Fibroblast of skin of abdomen (primary cell): ENCODE measurements around the gene ZNF585A. TPM values are rescaled to one million over a fixed set of nuclear protein-coding genes. Genes with fewer than 3 reads are reported as not detected.
"Not testable (repeated sequence)": the region's sequence is repeated elsewhere in the genome, so short reads cannot be mapped to it uniquely, and the experiment has no call there.

Experiments used
- DNase-seq: peaks from one replicate; pipeline ENCODE4 v3.0.0-alpha.2; 2013
- polyA plus RNA-seq, 2 experiments: library from polyadenylated mRNA; unstranded; fragments of 120-200 nt; gene quantifications; one replicate each; pipeline ENCODE4 v1.2.1, GENCODE V29; 2013; ENCODE audit not compliant: insufficient read length in 2 of 2

Gene ZNF585A
- polyA plus RNA-seq (2013, experiment 1 of 2; ENCODE audit: insufficient read length): 6.9 TPM
- 5.8 TPM for polyA plus RNA-seq (2013, experiment 2 of 2; ENCODE audit: insufficient read length)

DNA sequence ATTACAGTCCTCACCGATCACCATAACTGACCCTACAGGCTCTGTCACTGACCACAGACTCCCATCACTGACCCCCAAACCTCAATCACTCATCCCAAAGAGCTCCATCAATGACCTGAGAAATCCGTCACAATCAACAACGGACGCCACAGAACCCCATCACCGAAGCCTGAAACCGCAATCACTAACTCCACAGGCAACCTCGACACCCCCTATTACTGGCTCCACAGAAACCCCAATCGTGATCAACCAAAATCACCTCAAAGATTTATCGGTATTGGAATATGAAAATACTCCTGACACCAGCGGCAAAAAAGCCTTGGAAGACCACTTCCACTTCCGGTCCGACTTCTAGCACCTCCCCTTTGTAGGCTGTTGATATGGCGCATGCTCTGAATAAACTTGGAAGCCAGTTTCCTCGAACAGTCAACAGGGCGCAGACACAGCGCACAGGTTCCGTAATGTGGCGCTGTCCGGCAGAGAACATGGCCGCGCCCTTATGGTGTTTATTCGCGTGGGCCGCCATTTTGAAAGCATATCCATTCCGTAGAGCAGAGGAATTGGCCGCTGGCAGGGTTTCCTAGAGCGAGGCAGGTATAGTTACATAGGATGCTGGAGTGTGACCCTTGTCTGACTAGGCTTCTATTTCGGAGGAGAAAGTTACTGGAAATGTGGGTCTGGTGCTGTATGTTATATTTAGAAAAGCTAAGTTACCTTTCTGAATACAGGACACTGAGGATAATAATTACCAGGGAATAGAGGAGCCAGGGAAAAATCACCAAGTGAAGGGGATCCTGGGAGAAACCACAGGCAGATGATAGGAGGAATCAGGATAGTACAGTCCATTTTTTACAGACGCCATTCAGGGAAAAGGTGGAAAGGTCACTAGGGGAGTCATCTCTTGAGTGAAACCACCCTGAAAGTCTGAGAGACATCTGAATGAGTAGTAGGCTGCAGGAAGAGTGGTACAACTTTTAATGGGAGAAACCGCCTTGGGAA, at the start of gene ZNF585A:
Gene ZNF585A (minus strand): TSS at position 328 of the 999 bp plus-strand sequence. CDS start 2,785 bp downstream, outside the sequence.
- peak; percentile 97 for DNase-seq

DNA sequence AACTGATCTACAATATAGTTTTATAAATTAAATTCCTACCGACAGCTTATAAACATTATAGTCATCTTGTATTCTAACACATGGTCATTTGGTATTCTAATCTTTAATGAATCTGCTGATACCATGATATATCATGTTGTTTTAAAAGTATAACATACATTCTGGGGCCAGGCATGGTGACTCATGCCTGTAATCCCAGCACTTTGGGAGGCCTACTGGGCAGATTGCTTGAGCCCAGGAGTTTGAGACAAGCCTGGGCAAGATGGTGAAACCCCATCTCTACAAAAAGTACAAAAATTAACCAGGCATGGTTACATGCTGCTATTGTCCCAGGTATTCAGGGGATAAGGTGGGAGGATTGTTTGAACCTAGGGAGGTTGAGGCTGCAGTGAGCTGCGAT, 48.6 kb upstream of the ZNF585A start:
- DNase-seq: no peak

DNA sequence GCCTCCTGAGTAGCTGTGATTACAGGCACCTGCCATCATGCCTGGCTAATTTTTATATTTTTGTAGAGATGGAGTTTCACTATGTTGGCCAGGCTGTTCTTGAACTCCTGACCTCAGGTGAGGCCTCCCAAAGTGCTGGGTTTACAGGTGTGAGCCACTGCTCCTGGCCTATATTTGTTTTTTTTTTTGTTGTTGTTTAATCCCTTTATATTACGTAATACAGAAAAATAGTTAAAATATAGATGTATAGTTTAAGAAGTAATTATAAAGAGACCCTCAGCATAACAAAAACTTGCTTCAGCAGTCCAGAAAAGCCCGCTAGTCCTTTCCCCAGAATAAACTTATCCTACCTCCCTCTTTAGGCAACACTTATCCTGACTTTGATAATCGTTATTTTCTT, 47.9 kb upstream of the ZNF585A start:
- DNase-seq: no peak

DNA sequence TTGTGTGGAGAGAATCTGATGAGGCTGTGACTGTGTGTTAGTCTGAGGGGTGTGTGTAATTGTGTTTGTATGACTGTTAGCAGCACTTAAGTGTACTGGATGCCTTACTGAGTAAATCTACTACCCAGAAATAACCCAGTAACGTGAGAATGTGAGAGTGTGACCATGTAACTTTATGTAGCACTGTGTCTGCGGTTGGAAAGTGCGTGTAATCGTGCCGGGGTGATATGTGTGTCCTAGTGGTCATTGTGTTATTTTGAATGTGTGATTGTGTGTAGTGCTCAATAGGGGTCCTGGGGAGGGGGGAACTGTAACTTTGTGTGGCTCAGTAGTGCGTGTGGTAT, 46.1 kb upstream of the ZNF585A start:
- peak; percentile 2 for DNase-seq

DNA sequence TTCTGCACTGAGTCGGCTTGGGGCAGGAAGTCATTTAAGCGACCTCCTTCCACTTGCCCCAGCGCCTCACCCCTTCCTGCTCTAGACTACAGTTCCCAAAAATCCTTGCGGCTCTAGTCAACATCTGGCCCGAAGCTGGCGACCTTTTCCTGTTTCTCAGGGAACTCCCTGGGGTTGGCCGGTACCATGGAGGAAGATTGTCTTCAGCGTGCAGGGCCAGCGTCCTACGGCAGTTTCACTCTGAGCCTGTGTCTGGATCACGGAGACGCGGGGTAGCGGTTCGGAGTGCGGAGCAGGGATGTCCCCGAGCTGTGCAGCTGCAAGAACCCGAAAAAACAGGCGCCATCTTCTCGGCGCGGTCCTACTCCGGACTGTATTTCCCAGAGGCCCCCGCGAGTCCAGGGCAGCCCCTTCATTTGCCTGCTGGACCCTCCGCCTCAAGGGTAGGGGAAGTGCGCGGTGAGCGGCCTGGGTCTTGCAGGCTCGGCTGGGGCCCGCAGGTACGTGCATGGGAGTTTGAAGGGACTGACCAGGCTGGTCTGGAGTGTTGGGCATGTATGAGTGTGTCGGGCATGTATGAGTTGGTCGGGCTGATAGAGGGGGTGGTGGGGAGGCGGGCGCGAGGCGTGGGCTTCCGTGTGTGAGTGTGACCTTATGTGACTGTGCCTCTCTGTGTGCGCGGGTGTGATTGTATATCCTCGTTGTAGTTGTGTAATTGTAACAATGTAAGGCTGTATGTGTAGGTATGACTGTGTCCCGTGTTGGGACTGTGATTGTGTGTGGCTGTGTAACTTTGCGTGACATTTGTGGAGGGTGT, 45.5 kb upstream of the ZNF585A start, which contains the start of gene ZNF383:
Gene ZNF383 (plus strand): TSS at position 440 of the 817 bp plus-strand sequence. CDS start 12,240 bp downstream, outside the sequence.
- peak; percentile 89 for DNase-seq

DNA sequence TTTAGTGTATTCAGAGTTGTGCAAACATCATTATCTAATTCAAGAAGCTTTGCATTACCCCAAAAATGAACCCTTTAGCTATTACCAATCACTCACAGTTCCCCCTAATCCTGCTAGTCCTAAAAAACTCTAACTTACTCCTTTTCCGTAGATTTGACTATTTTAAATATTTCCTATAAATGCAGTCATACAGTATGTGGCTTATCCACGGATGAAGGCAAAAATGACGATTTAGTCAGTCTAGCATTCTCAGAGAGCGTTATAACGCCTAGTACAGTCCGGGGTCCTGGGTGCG, 44.9 kb upstream of the ZNF585A start:
- DNase-seq: no peak

DNA sequence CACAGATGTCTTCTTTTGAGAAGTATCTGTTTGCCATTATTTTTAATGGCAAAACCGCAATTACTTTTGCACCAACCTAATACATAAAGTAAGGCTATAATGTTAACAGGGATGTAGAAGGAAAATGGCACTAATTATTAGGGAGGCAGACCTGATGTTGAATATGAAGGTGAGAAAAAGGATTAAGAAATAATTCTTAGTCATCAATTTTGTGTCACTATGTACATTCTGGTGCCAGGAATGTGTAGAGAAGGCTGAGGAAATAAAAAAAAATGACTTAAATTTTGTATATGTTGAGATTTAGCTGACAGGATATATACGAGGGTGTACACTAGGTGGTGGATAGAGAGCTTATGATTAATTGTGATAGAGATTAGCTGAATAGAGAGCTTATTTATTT, 25.3 kb upstream of the ZNF585A start:
- DNase-seq: no peak

DNA sequence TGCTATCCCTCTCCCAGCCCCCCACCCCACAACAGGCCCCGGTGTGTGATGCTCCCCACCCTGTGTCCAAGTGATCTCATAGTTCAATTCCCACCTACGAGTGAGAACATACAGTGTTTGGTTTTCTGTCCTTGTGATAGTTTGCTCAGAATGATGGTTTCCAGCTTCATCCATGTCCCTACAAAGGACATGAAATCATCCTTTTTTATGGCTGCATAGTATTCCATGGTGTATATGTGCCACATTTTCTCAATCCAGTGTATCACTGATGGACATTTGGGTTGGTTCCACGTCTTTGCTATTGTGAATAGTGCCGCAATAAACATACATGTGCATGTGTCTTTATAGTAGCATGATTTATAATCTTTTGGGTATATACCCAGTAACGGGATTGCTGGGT, 24.6 kb upstream of the ZNF585A start:
- DNase-seq: not testable (repeated sequence)

DNA sequence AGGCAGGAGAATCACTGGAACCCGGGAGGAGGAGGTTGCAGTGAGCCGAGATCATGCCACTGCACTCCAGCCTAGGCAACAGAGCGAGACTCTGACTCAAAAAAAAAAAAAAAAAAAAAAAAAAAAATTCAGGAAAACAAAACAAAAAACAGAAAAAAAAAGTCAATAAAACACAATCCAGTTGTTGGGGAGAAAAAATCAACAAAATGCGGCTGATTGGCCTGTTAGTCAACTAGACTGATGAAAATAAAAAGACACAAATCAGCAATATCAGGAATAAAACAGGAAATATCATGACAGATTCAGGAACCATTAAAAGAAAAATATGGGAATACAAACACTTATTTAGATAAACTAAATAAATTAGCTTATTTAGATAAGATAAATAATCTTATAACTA, 22.8 kb upstream of the ZNF585A start:
- not testable (repeated sequence) for DNase-seq

DNA sequence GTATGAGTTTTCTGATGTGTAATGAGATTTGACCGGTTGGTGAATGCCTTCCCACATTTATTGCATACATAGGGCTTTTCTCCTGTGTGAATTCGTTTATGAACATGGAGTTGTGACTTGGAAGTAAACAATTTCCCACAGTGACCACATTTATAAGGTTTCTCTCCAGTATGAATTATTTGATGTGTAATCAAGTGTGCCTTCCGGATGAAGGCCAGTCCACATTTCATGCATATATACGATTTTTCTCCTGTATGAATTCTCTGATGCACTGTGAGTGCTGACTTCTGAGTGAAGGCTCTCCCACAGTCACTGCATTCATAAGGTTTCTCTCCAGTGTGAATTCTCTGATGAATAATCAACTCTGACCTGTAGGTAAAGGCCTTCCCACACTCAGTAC, 13.6 kb upstream of the ZNF585A start:
- DNase-seq: not testable (repeated sequence)

DNA sequence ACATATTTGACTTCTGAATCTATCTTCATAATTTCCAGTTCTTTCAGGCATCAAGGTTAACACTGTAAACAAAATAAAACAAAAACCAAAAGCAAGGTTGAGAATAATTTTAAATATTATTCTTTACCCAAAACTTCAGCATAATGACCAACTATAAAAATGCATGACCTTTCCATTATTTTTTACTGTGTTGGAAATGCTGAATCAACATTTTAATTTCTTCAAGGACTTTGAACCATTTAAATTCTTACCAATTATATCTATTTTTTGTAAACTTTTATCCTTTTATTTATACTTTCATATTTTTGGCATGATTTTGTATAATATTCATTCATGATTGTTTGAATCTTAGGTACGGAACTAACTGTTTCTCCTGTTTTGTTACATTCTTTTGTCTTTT, 6.9 kb downstream of the ZNF585A start:
- no peak for DNase-seq

DNA sequence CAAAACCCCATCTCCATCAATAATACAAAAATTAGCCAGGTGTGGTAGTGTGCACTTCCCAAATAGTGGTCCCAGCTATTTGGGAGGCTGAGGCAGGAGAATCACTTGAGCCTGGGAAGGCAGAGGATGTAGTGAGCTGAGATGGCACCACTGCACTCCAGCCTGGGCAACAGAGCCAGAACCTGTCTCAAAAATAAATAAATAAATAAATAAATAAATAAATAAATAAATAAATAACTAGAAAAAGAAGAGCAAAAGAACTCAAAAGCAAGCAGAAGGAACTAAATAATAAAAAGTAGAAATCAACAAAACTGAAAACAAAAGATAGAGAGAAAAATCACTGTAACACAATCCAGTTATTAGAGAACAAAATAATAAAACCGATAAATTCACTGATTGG, 12.3 kb downstream of the ZNF585A start:
- no peak for DNase-seq

DNA sequence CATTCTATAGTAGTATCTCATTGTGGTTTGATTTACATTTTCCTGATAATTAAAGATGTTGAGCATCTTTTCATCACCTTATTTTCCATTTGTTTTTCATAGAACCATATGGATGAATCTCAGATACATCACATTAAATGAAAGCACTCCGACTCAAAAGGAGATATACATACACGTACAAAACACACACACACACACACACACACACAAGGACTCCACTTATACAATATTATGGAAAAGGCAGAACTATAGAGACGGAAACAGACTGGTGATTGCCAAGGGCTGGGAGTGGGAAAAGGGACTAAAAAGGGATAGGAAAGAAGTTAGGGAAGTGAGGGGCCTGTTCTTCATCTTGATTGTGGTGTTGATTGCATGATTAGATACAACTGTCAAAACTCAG, 24.3 kb downstream of the ZNF585A start:
- no peak for DNase-seq

DNA sequence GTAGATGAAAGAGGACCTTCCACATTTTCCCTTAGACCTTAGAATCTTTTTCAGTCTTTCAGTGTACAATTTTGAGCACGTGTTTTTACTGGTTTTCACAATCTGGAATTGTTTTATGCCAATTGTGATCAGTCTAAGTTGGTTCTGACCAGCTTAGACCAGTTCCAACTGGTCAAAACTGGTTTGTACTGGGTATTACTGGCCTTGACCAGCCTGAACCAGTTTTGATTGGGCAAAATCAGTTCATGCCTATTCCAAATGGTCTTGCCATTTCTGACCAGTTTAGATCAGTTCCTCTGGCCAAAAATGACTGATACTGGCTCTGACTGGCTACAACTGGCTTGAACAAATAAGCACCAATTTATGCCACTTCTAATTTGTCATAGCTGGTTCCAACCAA, 36.4 kb downstream of the ZNF585A start:
- no peak for DNase-seq

DNA sequence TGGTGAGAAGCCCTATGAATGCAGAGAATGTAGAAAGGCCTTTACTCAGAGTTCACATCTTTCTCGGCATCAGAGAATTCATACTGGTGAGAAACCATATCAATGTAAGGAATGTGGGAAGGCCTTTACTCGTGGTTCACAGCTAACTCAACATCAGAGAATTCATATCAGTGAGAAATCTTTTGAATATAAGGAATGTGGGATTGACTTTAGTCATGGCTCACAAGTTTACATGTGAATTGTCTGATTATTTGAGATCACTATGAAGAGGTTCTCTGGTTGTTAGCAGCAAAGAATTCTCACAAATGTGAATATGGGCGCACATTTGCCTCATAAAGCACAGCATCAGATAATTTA, 43.7 kb downstream of the ZNF585A start:
- DNase-seq: no peak

DNA sequence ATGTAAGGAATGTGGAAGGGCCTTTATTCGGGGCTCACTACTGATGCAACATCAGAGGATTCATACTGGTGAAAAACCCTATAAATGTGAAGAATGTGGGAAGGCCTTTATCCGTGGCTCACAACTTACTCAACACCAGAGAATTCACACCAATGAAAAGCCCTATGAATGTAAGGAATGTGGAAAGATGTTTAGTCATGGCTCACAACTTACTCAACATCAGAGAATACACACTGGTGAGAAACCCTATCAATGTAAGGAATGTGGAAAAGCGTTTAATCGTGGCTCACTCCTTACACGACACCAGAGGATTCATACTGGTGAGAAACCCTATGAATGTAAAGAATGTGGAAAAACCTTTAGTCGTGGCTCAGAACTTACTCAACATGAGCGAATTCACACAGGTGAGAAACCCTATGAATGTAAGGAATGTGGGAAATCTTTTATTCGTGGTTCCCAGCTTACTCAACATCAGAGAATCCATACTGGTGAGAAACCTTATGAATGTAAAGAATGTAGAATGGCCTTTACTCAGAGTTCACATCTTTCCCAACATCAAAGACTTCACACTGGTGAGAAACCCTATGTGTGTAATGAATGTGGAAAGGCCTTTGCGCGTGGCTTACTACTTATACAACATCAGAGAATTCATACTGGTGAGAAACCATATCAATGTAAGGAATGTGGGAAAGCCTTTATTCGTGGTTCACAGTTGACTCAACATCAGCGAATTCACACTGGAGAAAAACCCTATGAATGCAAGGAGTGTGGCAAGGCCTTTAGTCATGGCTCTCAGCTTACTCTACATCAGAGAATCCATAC, 44.3 kb downstream of the ZNF585A start:
- no peak for DNase-seq

DNA sequence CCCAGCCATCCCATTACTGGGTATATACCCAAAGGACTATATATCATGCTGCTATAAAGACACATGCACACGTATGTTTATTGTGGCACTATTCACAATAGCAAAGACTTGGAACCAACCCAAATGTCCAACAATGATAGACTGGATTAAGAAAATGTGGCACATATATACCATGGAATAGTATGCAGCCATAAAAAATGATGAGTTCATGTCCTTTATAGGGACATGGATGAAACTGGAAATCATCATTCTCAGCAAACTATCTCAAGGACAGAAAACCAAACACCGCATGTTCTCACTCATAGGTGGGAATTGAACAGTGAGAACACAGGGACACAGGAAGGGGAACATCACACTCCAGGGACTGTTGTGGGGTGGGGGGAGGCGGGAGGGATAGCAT, 50.4 kb downstream of the ZNF585A start:
- DNase-seq: not testable (repeated sequence)

DNA sequence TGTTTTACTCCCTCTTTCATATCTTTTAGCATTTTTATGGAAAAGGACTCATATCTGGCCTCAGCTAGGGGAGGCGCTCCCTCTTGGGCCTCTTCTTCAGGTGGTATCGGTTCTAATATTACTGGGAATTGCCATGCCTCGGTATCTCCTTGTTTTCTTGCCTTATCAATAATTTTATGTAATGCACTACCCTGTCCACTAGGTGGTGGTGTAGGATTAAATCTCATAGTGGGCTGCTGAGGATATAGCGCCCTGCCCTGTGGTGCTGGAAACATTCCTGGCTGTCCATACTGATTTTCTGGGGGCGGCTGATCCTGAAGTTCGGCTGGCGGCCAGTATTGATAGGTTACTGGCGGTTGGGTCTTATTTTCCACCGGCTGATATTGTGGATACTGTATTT, 58.5 kb downstream of the ZNF585A start:
- DNase-seq: no peak

DNA sequence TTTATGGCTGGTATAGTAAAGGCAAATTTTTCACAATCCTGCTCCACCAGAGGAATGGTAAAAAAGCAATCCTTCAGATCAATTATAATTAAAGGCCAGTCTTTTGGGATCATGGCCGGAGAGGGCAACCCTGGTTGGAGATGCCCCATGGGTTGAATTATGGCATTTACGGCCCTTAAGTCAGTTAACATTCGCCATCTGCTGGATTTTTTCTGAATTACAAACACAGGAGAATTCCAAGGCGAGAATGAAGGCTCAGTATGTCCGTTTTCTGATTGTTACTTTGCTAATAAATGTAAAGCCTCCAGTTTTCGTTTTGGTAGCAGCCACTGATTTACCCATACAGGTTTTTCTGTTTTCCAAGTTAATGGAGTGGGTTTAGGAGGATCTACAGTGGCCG, 60.7 kb downstream of the ZNF585A start:
- not testable (repeated sequence) for DNase-seq

DNA sequence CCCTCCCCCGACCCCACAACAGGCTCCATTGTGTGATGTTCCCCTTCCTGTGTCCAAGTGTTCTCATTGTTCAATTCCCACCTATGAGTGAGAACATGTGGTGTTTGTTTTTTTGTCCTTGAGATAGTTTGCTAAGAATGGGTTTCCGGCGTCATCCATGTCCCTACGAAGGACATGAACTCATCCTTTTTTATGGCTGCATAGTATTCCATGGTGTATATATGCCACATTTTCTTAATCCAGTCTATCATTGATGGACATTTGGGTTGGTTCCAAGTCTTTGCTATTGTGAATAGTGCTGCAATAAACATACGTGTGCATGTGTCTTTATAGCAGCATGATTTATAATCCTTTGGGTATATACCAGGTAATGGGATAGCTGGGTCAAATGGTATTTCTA, 68.4 kb downstream of the ZNF585A start:
- DNase-seq: not testable (repeated sequence)

DNA sequence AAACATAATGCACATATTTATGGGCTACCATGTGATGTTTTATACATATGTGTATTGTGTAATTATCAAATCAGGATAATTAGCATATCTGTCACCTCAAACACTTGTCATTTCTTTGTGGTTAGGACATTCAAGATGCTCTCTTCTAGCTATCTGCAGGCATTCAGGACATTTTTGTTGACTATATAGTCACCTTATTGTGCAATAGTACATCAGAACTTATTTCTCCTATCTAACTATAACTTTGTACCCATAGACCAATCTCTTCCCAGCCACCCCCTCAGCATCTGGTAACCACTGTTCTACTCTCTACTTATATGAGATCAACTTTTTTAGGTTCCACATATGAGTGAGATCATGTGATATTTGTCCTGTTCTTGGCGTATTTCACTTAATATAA, 73.9 kb downstream of the ZNF585A start:
- DNase-seq: no peak

DNA sequence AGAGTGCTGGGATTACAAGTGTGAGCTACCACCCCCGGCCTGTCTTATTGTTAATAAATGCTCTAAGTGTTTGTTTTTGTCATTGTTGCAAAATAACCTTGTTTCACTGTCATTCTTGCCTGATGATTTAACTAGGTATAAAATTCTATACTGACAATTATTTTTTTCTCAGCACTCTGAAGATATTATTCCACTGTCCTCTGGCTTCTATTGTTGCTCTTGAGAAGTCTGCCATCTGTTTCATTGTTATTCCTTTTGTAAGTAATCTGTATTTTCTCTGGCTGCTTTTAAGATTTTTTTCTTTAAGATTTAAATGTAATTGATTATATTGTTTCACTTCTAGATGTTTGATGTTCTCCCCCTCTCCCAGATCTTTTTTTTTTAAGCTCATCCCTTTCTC, 76.6 kb downstream of the ZNF585A start:
- no peak for DNase-seq
